Measurements from ENCODE around the gene LSMEM2.

Gene LSMEM2

DNA sequence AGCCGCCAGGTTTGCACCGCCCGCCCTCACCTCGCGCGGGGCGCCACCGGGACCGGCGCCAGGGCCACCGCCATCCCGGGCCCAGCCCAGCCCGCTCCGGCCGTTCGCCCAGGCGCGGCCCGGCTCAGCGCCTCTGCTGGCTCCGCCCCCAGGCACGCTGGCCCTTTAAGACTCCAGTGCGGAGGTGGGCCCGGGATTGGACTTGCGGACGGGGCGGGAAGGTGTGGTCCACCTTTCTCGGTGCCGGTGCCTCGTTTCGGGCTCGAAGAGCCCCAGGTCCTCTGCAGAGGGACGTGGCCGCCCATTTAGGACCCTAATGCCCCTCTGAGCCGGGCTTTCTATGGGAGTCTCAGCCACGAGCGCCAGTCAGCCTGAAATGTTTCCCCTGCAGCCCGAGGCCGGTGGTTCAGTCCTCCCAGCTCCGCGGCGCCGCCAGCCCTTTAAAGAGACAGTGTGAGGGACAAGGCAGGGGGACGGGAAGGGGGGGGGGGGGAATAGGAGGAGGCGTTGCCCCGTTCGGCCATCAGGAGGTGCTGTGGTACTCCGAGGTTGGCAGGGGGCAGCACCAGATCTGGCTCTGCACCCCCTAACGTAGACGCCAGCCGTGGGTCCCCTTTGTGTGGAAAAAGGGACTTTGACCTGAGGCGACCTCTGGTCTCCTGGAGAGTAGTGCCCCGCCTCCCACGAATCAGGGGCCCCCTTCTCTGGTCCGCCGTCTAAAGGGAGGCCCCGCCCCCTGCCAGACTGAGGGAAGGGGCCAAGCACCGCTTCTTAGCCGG is 42.6 kb downstream of the LSMEM2 start:
- H3K27ac ChIP-seq = peak overlapping the region; percentile 95
- H3K9me3 ChIP-seq (ENCODE audit: low read depth, low read length) = no peaks in the 10 kb centered on the region
- TF ChIP-seq FOXP2 (optimal IDR thresholded peaks at IDR 0.05; ENCODE audit: control extremely low read depth, extremely low read length, insufficient read depth) (no peak), POLR2AphosphoS5 (IDR thresholded peaks at IDR 0.05; ENCODE audit: borderline replicate concordance, low read depth, low read length) (no peak; the same call in 1 of the 2 replicates), EZH2 (IDR thresholded peaks at IDR 0.05) (no peak)
- H3K9ac ChIP-seq (ENCODE audit: insufficient read length) = peak overlapping the region; percentile 97
- peak; percentile 45 for DNase-seq (ENCODE audit: low read depth, low spot score)
- H3K4me3 ChIP-seq = peak overlapping the region; percentile 83
- H3K36me3 ChIP-seq (ENCODE audit: insufficient read depth, low read length) = peaks cover 15% of the 10 kb centered on the region; the same call in 1 of the 2 replicates

DNA sequence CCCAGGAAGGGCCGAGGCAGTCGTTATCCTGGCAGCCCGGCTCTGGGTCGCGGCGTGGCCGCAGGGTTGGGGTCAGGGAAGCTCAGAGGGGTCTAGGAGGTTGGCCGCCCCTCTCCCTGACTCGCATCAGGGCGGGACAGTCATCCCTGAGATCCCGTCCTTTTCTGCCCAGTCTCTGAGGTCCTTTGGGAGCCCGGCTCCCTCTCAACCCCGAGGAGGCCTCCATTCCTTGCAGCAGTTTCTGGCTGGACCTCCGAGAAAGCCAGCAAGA is 43.2 kb downstream of the LSMEM2 start:
- Histone ChIP-seq H3K36me3 (ENCODE audit: insufficient read depth, low read length) (peaks cover 15% of the 10 kb centered on the region; the same call in 1 of the 2 replicates), H3K9ac (ENCODE audit: insufficient read length) (no peak overlapping the region), H3K9me3 (ENCODE audit: low read depth, low read length) (no peaks in the 10 kb centered on the region), H3K27ac (no peak overlapping the region), H3K4me3 (peak overlapping the region; percentile 83)
- DNase-seq (ENCODE audit: low read depth, low spot score) = no peak
- TF ChIP-seq POLR2AphosphoS5 (IDR thresholded peaks at IDR 0.05; ENCODE audit: borderline replicate concordance, low read depth, low read length) = no peak
- TF ChIP-seq FOXP2 (optimal IDR thresholded peaks at IDR 0.05; ENCODE audit: control extremely low read depth, extremely low read length, insufficient read depth) = no peak
- TF ChIP-seq EZH2 (IDR thresholded peaks at IDR 0.05) = no peak

- Histone ChIP-seq H3K9me3 (ENCODE audit: low read depth, low read length) (no peaks in the 10 kb centered on the region), H3K4me3 (peak within 1 kb of the TSS; percentile 83), H3K27ac (peak within 1 kb of the TSS; percentile 95), H3K9ac (ENCODE audit: insufficient read length) (peak within 1 kb of the TSS; percentile 97), H3K36me3 (ENCODE audit: insufficient read depth, low read length) (peaks cover 15% of the 10 kb centered on the region; the same call in 1 of the 2 replicates)
- TF ChIP-seq FOXP2 (optimal IDR thresholded peaks at IDR 0.05; ENCODE audit: control extremely low read depth, extremely low read length, insufficient read depth) (no peak), POLR2AphosphoS5 (IDR thresholded peaks at IDR 0.05; ENCODE audit: borderline replicate concordance, low read depth, low read length) (no peak), EZH2 (IDR thresholded peaks at IDR 0.05) (no peak)
- no peak for DNase-seq (ENCODE audit: low read depth, low spot score)
Observed at GRCh38 chr3:50322386-50323091, 43.7 kb downstream of the LSMEM2 start, which contains the start of gene HYAL2. Gene HYAL2 (minus strand): TSS chr3:50322745. CDS start chr3:50320489, 2,256 bp downstream.

GRCh38 chr3:50323092-50323600 is 44.3 kb downstream of the LSMEM2 start:
- no peak overlapping the region for H3K4me3 ChIP-seq
- peaks cover 14% of the 10 kb centered on the region; the same call in 1 of the 2 replicates for H3K36me3 ChIP-seq (ENCODE audit: insufficient read depth, low read length)
- no peak for DNase-seq (ENCODE audit: low read depth, low spot score)
- H3K27ac ChIP-seq = no peak overlapping the region
- no peak overlapping the region for H3K9ac ChIP-seq (ENCODE audit: insufficient read length)
- H3K9me3 ChIP-seq (ENCODE audit: low read depth, low read length) = no peaks in the 10 kb centered on the region
- TF ChIP-seq FOXP2 (optimal IDR thresholded peaks at IDR 0.05; ENCODE audit: control extremely low read depth, extremely low read length, insufficient read depth) (no peak), EZH2 (IDR thresholded peaks at IDR 0.05) (no peak), POLR2AphosphoS5 (IDR thresholded peaks at IDR 0.05; ENCODE audit: borderline replicate concordance, low read depth, low read length) (no peak)

- no peak overlapping the region for H3K27ac ChIP-seq
- peaks cover 9% of the 10 kb centered on the region; the same call in 1 of the 2 replicates for H3K36me3 ChIP-seq (ENCODE audit: insufficient read depth, low read length)
- DNase-seq (ENCODE audit: low read depth, low spot score) = no peak
- H3K9ac ChIP-seq (ENCODE audit: insufficient read length) = no peak overlapping the region
- no peak overlapping the region for H3K4me3 ChIP-seq
- TF ChIP-seq FOXP2 (optimal IDR thresholded peaks at IDR 0.05; ENCODE audit: control extremely low read depth, extremely low read length, insufficient read depth) (no peak), EZH2 (IDR thresholded peaks at IDR 0.05) (no peak), POLR2AphosphoS5 (IDR thresholded peaks at IDR 0.05; ENCODE audit: borderline replicate concordance, low read depth, low read length) (no peak)
- H3K9me3 ChIP-seq (ENCODE audit: low read depth, low read length) = no peaks in the 10 kb centered on the region
Observed at GRCh38 chr3:50323614-50324199, 44.8 kb downstream of the LSMEM2 start.

DNA sequence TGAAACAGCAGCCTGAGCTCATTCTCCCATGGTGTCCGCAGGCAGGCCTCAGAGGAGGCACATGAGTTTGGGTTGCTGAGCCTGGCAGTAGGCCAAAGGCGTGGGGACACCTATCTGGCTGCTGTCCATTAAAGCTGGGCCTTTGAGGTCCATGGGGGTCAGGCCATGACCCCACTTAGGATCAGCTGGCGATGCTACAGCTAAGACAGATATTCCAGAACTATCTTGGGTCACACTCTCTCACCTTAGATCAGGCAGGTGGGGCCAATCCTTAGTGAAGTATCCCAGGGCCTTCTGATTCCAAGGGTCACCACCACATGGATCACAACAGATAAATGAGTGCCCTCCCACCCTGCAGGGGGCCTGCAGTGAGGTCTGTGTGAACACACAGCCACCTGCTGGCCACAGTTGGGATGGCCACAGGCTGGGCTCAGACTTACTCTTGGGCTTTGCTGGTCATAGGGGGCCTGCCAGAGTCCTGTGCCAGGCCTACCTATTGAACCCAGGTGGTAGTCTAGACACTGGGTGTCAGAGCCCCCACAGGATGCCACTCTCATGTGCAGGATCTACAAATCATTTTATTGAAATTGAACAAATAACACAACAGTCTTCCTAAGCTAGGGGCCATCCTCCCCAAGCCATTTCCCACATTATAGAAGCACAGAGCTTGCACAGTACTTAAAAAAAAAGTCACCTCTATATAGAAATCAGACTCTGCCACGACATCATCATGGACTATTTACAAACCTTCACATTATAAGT is 45.6 kb downstream of the LSMEM2 start:
- peaks cover under 1% of the 10 kb centered on the region; the same call in 1 of the 2 replicates for H3K36me3 ChIP-seq (ENCODE audit: insufficient read depth, low read length)
- no peaks in the 10 kb centered on the region for H3K9me3 ChIP-seq (ENCODE audit: low read depth, low read length)
- H3K9ac ChIP-seq (ENCODE audit: insufficient read length) = no peak overlapping the region
- no peak for DNase-seq (ENCODE audit: low read depth, low spot score)
- TF ChIP-seq FOXP2 (optimal IDR thresholded peaks at IDR 0.05; ENCODE audit: control extremely low read depth, extremely low read length, insufficient read depth) = no peak
- TF ChIP-seq EZH2 (IDR thresholded peaks at IDR 0.05) = no peak
- no peak for TF ChIP-seq POLR2AphosphoS5 (IDR thresholded peaks at IDR 0.05; ENCODE audit: borderline replicate concordance, low read depth, low read length)
- H3K4me3 ChIP-seq = no peak overlapping the region
- no peak overlapping the region for H3K27ac ChIP-seq

- H3K36me3 ChIP-seq (ENCODE audit: insufficient read depth, low read length) = no peaks in the 10 kb centered on the region; the same call in 1 of the 2 replicates
- no peak overlapping the region for H3K27ac ChIP-seq
- no peak for DNase-seq (ENCODE audit: low read depth, low spot score)
- TF ChIP-seq FOXP2 (optimal IDR thresholded peaks at IDR 0.05; ENCODE audit: control extremely low read depth, extremely low read length, insufficient read depth) = no peak
- no peak for TF ChIP-seq POLR2AphosphoS5 (IDR thresholded peaks at IDR 0.05; ENCODE audit: borderline replicate concordance, low read depth, low read length)
- no peak for TF ChIP-seq EZH2 (IDR thresholded peaks at IDR 0.05)
- no peak overlapping the region for H3K4me3 ChIP-seq
- no peak overlapping the region for H3K9ac ChIP-seq (ENCODE audit: insufficient read length)
- no peaks in the 10 kb centered on the region for H3K9me3 ChIP-seq (ENCODE audit: low read depth, low read length)
Observed at GRCh38 chr3:50325113-50325480, 46.2 kb downstream of the LSMEM2 start.

Data from SK-N-MC (cell line).